Measurements from ENCODE around the gene CCR7.

CCR7 gene

GRCh38 chr17:40557531-40558299 is 7.6 kb downstream of the CCR7 start:
- Histone ChIP-seq H3K36me3 (ENCODE audit: control insufficient read depth, insufficient read depth, low read length) (no peaks in the 10 kb centered on the region), H3K9ac (ENCODE audit: low read length) (no peak overlapping the region), H3K27me3 (ENCODE audit: control insufficient read depth, insufficient read depth, low read length) (no peaks in the 10 kb centered on the region), H3K4me1 (ENCODE audit: control insufficient read depth, insufficient read depth, low read length) (peaks cover 7% of the 10 kb centered on the region), H3K4me3 (ENCODE audit: low read length) (no peak overlapping the region), H3K27ac (ENCODE audit: low read depth, low read length) (no peak overlapping the region)

DNA sequence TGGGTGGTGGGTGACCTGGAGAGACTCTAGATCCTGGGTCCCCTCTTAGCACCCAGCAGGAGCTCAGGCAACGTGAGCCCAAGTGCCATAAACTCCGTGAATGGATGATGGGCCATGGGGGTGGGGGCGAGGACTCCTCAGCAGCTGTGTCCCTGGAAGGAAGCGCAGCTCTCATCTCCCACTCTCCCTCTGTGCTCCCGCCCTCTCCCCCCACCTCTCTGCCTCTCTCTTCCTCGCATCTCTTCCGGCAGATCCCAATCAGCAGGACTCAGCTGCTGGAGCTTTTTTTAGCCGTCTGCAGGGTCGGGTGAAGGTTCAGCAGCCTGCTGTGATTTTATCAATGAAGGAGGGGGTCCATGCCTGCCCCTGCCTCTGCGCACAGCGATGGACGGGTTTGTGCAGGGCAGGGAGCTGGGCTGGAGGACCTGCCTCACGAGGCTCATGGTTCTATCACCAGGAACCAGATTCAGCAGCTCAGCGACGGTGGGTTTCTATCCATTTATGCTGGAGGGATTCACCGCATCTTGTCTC is 8.3 kb downstream of the CCR7 start:
- H3K27me3 ChIP-seq (ENCODE audit: control insufficient read depth, insufficient read depth, low read length), result no peaks in the 10 kb centered on the region
- H3K27ac ChIP-seq (ENCODE audit: low read depth, low read length), result no peak overlapping the region
- peaks cover 12% of the 10 kb centered on the region for H3K4me1 ChIP-seq (ENCODE audit: control insufficient read depth, insufficient read depth, low read length)
- H3K36me3 ChIP-seq (ENCODE audit: control insufficient read depth, insufficient read depth, low read length), result no peaks in the 10 kb centered on the region
- H3K9ac ChIP-seq (ENCODE audit: low read length), result no peak overlapping the region
- H3K4me3 ChIP-seq (ENCODE audit: low read length), result no peak overlapping the region

DNA sequence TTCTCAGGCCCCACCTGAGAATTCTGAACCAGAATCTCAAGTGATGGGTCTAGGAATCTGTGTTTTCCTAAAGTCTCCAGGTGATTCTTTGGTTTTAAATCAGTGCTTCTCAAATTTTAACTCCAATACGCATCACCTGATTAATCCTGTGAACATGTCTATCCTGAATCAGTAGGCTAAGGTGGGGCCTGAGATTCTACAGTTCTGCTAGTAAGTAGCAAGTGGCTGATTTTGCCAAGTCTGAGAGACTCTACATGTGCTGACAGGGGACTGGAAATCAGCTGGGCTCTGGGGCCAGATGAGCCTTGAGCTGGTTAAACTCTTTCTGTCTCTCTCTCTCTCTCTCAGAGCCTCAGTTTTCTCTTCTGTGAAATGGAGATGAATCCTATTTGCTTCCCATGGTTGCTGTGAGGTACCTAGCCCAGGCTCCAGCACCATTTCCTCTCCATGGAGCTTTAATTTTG is 9.0 kb downstream of the CCR7 start:
- peaks cover 19% of the 10 kb centered on the region for H3K4me1 ChIP-seq (ENCODE audit: control insufficient read depth, insufficient read depth, low read length)
- H3K9ac ChIP-seq (ENCODE audit: low read length), result no peak overlapping the region
- no peak overlapping the region for H3K27ac ChIP-seq (ENCODE audit: low read depth, low read length)
- no peak overlapping the region for H3K4me3 ChIP-seq (ENCODE audit: low read length)
- no peaks in the 10 kb centered on the region for H3K27me3 ChIP-seq (ENCODE audit: control insufficient read depth, insufficient read depth, low read length)
- no peaks in the 10 kb centered on the region for H3K36me3 ChIP-seq (ENCODE audit: control insufficient read depth, insufficient read depth, low read length)

- Histone ChIP-seq H3K27ac (ENCODE audit: low read depth, low read length) (no peak overlapping the region), H3K4me1 (ENCODE audit: control insufficient read depth, insufficient read depth, low read length) (peaks cover 26% of the 10 kb centered on the region), H3K36me3 (ENCODE audit: control insufficient read depth, insufficient read depth, low read length) (no peaks in the 10 kb centered on the region), H3K9ac (ENCODE audit: low read length) (no peak overlapping the region), H3K4me3 (ENCODE audit: low read length) (no peak overlapping the region), H3K27me3 (ENCODE audit: control insufficient read depth, insufficient read depth, low read length) (no peaks in the 10 kb centered on the region)
Observed at GRCh38 chr17:40555296-40556190, 9.7 kb downstream of the CCR7 start.

GRCh38 chr17:40554646-40555295 is 10.5 kb downstream of the CCR7 start:
- Histone ChIP-seq H3K27me3 (ENCODE audit: control insufficient read depth, insufficient read depth, low read length) (no peaks in the 10 kb centered on the region), H3K4me3 (ENCODE audit: low read length) (no peak overlapping the region), H3K27ac (ENCODE audit: low read depth, low read length) (no peak overlapping the region), H3K36me3 (ENCODE audit: control insufficient read depth, insufficient read depth, low read length) (no peaks in the 10 kb centered on the region), H3K9ac (ENCODE audit: low read length) (no peak overlapping the region), H3K4me1 (ENCODE audit: control insufficient read depth, insufficient read depth, low read length) (peaks cover 26% of the 10 kb centered on the region)

DNA sequence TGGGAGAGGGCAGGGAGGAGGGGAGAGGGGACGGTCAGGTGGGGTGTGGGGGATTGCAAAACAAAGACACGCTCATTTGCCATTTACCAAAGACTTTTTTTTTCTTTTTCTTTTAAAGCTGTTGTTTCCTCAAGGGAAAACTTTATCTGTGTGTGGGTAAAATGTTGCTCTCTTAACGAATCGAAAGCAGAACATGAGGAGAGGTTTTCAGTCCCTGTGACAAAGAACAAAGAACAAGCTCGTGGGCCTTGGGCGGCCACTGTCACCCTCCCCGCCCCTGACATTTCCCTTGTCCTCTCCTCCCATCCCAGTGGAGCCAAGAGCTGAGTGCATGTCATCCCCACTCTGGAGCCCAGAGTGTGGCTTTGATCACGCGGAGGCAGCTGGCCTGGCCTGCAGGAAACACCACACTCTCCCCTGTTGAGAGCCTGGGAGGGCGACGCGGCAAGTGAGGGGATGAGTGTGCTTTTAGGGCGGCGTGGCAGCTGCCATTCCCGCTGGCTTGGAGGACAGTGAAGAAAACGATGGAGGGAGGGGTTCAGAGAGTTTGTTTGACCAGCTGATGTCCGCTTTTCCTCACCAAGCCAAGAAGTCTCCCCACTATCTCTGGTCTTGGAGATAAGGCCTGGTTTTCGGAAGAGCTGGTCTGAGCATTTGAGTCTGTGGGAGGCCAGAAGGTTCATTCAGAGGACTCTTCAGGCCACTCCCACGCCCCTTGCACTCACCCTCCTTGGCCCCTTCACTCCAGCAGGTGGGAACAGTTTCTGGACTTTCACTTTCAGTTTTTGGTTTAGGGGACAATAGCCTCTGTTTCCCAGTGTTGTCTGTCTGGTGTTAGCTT is 11.4 kb downstream of the CCR7 start:
- Histone ChIP-seq H3K27ac (ENCODE audit: low read depth, low read length) (peak overlapping the region; percentile 40), H3K4me1 (ENCODE audit: control insufficient read depth, insufficient read depth, low read length) (peaks cover 34% of the 10 kb centered on the region), H3K36me3 (ENCODE audit: control insufficient read depth, insufficient read depth, low read length) (no peaks in the 10 kb centered on the region), H3K4me3 (ENCODE audit: low read length) (no peak overlapping the region), H3K9ac (ENCODE audit: low read length) (no peak overlapping the region), H3K27me3 (ENCODE audit: control insufficient read depth, insufficient read depth, low read length) (no peaks in the 10 kb centered on the region)

GRCh38 chr17:40552806-40553693 is 12.2 kb downstream of the CCR7 start:
- Histone ChIP-seq H3K27me3 (ENCODE audit: control insufficient read depth, insufficient read depth, low read length) (no peaks in the 10 kb centered on the region), H3K36me3 (ENCODE audit: control insufficient read depth, insufficient read depth, low read length) (no peaks in the 10 kb centered on the region), H3K4me3 (ENCODE audit: low read length) (no peak overlapping the region), H3K4me1 (ENCODE audit: control insufficient read depth, insufficient read depth, low read length) (peaks cover 39% of the 10 kb centered on the region), H3K27ac (ENCODE audit: low read depth, low read length) (peak overlapping the region; percentile 76), H3K9ac (ENCODE audit: low read length) (no peak overlapping the region)

- Histone ChIP-seq H3K9ac (ENCODE audit: low read length) (no peak overlapping the region), H3K36me3 (ENCODE audit: control insufficient read depth, insufficient read depth, low read length) (no peaks in the 10 kb centered on the region), H3K27ac (ENCODE audit: low read depth, low read length) (peak overlapping the region; percentile 76), H3K4me1 (ENCODE audit: control insufficient read depth, insufficient read depth, low read length) (peaks cover 39% of the 10 kb centered on the region), H3K27me3 (ENCODE audit: control insufficient read depth, insufficient read depth, low read length) (no peaks in the 10 kb centered on the region), H3K4me3 (ENCODE audit: low read length) (no peak overlapping the region)
Observed at GRCh38 chr17:40551879-40552768, 13.1 kb downstream of the CCR7 start.

DNA sequence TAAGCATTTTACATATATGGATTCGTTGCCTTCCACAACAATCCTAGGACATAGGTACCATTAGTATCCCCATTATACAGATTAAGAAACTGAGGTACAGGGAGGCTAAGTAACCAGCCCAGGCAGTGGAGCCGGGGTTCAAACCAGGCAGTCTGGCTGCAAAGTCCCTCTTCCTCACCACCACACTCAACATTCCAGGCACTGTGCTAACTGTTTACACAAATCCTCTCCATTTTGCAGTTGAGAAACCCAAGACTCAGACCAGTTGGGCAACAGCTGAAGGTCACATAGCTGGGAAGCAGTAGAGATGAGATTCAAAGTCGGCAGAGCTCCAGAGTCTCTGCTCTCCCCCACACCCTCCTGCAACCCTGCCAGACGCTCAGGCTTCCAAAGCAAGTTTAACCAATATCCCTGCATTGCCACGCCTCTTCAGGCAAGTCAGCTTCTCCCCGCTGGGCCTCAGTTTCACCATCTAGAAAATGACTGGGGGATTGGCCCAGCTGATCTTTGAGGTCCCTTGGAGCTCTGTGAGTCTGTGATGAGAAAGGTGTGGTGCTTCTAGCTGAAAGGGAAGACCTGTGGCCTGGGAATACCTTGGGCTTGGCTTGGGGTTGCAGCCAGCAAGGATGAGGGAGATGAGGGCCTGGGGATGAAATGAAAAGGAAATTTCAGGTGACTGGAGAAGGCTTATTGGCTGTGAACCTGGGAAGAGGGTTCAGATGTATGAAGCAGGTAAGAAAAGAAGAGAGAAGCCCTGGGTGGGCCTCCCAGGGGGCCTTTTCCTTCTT is 14.0 kb downstream of the CCR7 start:
- H3K36me3 ChIP-seq (ENCODE audit: control insufficient read depth, insufficient read depth, low read length), result no peaks in the 10 kb centered on the region
- H3K4me1 ChIP-seq (ENCODE audit: control insufficient read depth, insufficient read depth, low read length), result peaks cover 39% of the 10 kb centered on the region
- no peak overlapping the region for H3K9ac ChIP-seq (ENCODE audit: low read length)
- H3K27me3 ChIP-seq (ENCODE audit: control insufficient read depth, insufficient read depth, low read length), result no peaks in the 10 kb centered on the region
- peak overlapping the region; percentile 76 for H3K27ac ChIP-seq (ENCODE audit: low read depth, low read length)
- H3K4me3 ChIP-seq (ENCODE audit: low read length), result peak overlapping the region; percentile 23

GRCh38 chr17:40550608-40551007 is 14.7 kb downstream of the CCR7 start:
- Histone ChIP-seq H3K4me3 (ENCODE audit: low read length) (no peak overlapping the region), H3K27me3 (ENCODE audit: control insufficient read depth, insufficient read depth, low read length) (no peaks in the 10 kb centered on the region), H3K4me1 (ENCODE audit: control insufficient read depth, insufficient read depth, low read length) (peaks cover 39% of the 10 kb centered on the region), H3K9ac (ENCODE audit: low read length) (no peak overlapping the region), H3K36me3 (ENCODE audit: control insufficient read depth, insufficient read depth, low read length) (no peaks in the 10 kb centered on the region), H3K27ac (ENCODE audit: low read depth, low read length) (peak overlapping the region; percentile 76)
